GM03348 (cell line): Measurements from ENCODE around the gene THBS3.
"Not testable (repeated sequence)": the region's sequence is repeated elsewhere in the genome, so short reads cannot be mapped to it uniquely, and the experiment has no call there.

Experiments used
- DNase-seq: peaks from one replicate; pipeline ENCODE4 v3.0.0; 2012; ENCODE audit warnings: low spot score

The THBS3 gene

GRCh38 chr1:155235375-155235774, 27.7 kb upstream of the THBS3 start:
- not testable (repeated sequence) for DNase-seq

- DNase-seq, result not testable (repeated sequence)
Observed at GRCh38 chr1:155233502-155233901, 25.8 kb upstream of the THBS3 start.

GRCh38 chr1:155232001-155232978, 24.6 kb upstream of the THBS3 start:
- peak; percentile 16 for DNase-seq

- DNase-seq, result not testable (repeated sequence)
Observed at GRCh38 chr1:155231302-155231701, 23.6 kb upstream of the THBS3 start.

- DNase-seq, result no peak
Observed at GRCh38 chr1:155228096-155228427, 20.4 kb upstream of the THBS3 start.

- DNase-seq, result peak; percentile 99
Observed at GRCh38 chr1:155227261-155228095, 19.8 kb upstream of the THBS3 start.

- peak; percentile 37 for DNase-seq
Observed at GRCh38 chr1:155226910-155227260, 19.2 kb upstream of the THBS3 start.

GRCh38 chr1:155226188-155226909, 18.7 kb upstream of the THBS3 start:
- peak; percentile 69 for DNase-seq

GRCh38 chr1:155225404-155225759, 17.7 kb upstream of the THBS3 start:
- not testable (repeated sequence) for DNase-seq

GRCh38 chr1:155223047-155223446, 15.3 kb upstream of the THBS3 start:
- DNase-seq, result no peak

- DNase-seq, result not testable (repeated sequence)
Observed at GRCh38 chr1:155220211-155220965, 12.7 kb upstream of the THBS3 start.

GRCh38 chr1:155219592-155220031, 11.9 kb upstream of the THBS3 start:
- DNase-seq, result no peak

- peak; percentile 58 for DNase-seq
Observed at GRCh38 chr1:155218854-155219591, 11.3 kb upstream of the THBS3 start.

GRCh38 chr1:155214702-155215101, 7.0 kb upstream of the THBS3 start:
- not testable (repeated sequence) for DNase-seq

GRCh38 chr1:155212051-155212440, 4.3 kb upstream of the THBS3 start:
- not testable (repeated sequence) for DNase-seq

- not testable (repeated sequence) for DNase-seq
Observed at GRCh38 chr1:155211381-155212050, 3.8 kb upstream of the THBS3 start.

GRCh38 chr1:155210314-155211104, 2.8 kb upstream of the THBS3 start:
- DNase-seq, result no peak

- no peak for DNase-seq
Observed at GRCh38 chr1:155209312-155209721, 1.6 kb upstream of the THBS3 start.

- peak; percentile 94 for DNase-seq
Observed at GRCh38 chr1:155208541-155209311, 1.0 kb upstream of the THBS3 start, which contains the start of gene MTX1. TSS of gene MTX1 (plus strand) at chr1:155208695. CDS start at chr1:155208805, 110 bp downstream.
